IPS-18a (cell line): ENCODE results near the gene PARS2.

ENCODE experiments used
- H3K27ac ChIP-seq: one replicate; pipeline ENCODE4 v1.5.1; 2013; ENCODE audit warnings: low read length
- H3K27me3 ChIP-seq: one replicate; pipeline ENCODE4 v1.6.1; 2013; ENCODE audit warnings: mild to moderate bottlenecking, low read length; ENCODE audit not compliant: control insufficient read depth, insufficient read depth
- H3K36me3 ChIP-seq: one replicate; pipeline ENCODE4 v1.6.1; 2013; ENCODE audit warnings: low read depth, low read length; ENCODE audit not compliant: control insufficient read depth
- H3K4me1 ChIP-seq: one replicate; pipeline ENCODE4 v1.6.1; 2013; ENCODE audit warnings: low read depth, low read length; ENCODE audit not compliant: control insufficient read depth
- H3K4me3 ChIP-seq: one replicate; pipeline ENCODE4 v1.5.1; 2013; ENCODE audit warnings: low read length
- H3K9ac ChIP-seq: one replicate; pipeline ENCODE4 v1.6.1; 2013; ENCODE audit warnings: mild to moderate bottlenecking, low read length, moderate library complexity
- H3K9me3 ChIP-seq: one replicate; pipeline ENCODE4 v1.6.1; 2013; ENCODE audit warnings: low read depth, low read length; ENCODE audit not compliant: control insufficient read depth

Gene PARS2

GRCh38 chr1:54742282-54742681 is 22.0 kb downstream of the PARS2 start:
- H3K27ac ChIP-seq: no peak overlapping the region
- H3K9me3 ChIP-seq: no peaks in the 10 kb centered on the region
- no peaks in the 10 kb centered on the region for H3K4me1 ChIP-seq
- no peak overlapping the region for H3K4me3 ChIP-seq
- H3K27me3 ChIP-seq: no peaks in the 10 kb centered on the region
- no peak overlapping the region for H3K9ac ChIP-seq
- H3K36me3 ChIP-seq: peaks cover 32% of the 10 kb centered on the region

- Histone ChIP-seq H3K27me3 (no peaks in the 10 kb centered on the region), H3K36me3 (peaks cover 37% of the 10 kb centered on the region)
These were observed 22.8 kb downstream of the PARS2 start for GRCh38 chr1:54741531-54741930.

GRCh38 chr1:54738244-54738643 is 26.1 kb downstream of the PARS2 start:
- H3K27ac ChIP-seq: no peak overlapping the region
- H3K4me1 ChIP-seq: no peaks in the 10 kb centered on the region
- H3K9ac ChIP-seq: no peak overlapping the region
- H3K4me3 ChIP-seq: no peak overlapping the region
- no peaks in the 10 kb centered on the region for H3K9me3 ChIP-seq
- H3K36me3 ChIP-seq: peaks cover 47% of the 10 kb centered on the region
- H3K27me3 ChIP-seq: no peaks in the 10 kb centered on the region

More at GRCh38 chr1:54741531-54741930, 22.8 kb downstream of the PARS2 start:
- no peaks in the 10 kb centered on the region for H3K9me3 ChIP-seq
- H3K9ac ChIP-seq: no peak overlapping the region
- H3K27ac ChIP-seq: no peak overlapping the region
- H3K4me1 ChIP-seq: no peaks in the 10 kb centered on the region
- no peak overlapping the region for H3K4me3 ChIP-seq

- Histone ChIP-seq H3K9ac (no peak overlapping the region), H3K36me3 (peaks cover 43% of the 10 kb centered on the region), H3K4me1 (no peaks in the 10 kb centered on the region)
These were observed 27.6 kb downstream of the PARS2 start for GRCh38 chr1:54736685-54737084.

GRCh38 chr1:54728027-54728426 is 36.3 kb downstream of the PARS2 start:
- Histone ChIP-seq H3K27ac (no peak overlapping the region), H3K4me3 (no peak overlapping the region), H3K27me3 (no peaks in the 10 kb centered on the region), H3K9ac (no peak overlapping the region), H3K9me3 (no peaks in the 10 kb centered on the region), H3K36me3 (peaks cover 76% of the 10 kb centered on the region), H3K4me1 (no peaks in the 10 kb centered on the region)

More at GRCh38 chr1:54736685-54737084, 27.6 kb downstream of the PARS2 start:
- Histone ChIP-seq H3K27me3 (no peaks in the 10 kb centered on the region), H3K27ac (no peak overlapping the region), H3K4me3 (no peak overlapping the region), H3K9me3 (no peaks in the 10 kb centered on the region)

- Histone ChIP-seq H3K4me3 (no peak overlapping the region), H3K4me1 (no peaks in the 10 kb centered on the region), H3K36me3 (peaks cover 82% of the 10 kb centered on the region)
These were observed 39.6 kb downstream of the PARS2 start for GRCh38 chr1:54724771-54725170.

GRCh38 chr1:54723985-54724384 is 40.3 kb downstream of the PARS2 start:
- Histone ChIP-seq H3K27ac (no peak overlapping the region), H3K9ac (no peak overlapping the region), H3K27me3 (no peaks in the 10 kb centered on the region), H3K9me3 (no peaks in the 10 kb centered on the region), H3K36me3 (peaks cover 82% of the 10 kb centered on the region), H3K4me3 (no peak overlapping the region), H3K4me1 (no peaks in the 10 kb centered on the region)

More at GRCh38 chr1:54724771-54725170, 39.6 kb downstream of the PARS2 start:
- Histone ChIP-seq H3K9me3 (no peaks in the 10 kb centered on the region), H3K27me3 (no peaks in the 10 kb centered on the region), H3K9ac (no peak overlapping the region), H3K27ac (no peak overlapping the region)

- Histone ChIP-seq H3K9ac (no peak overlapping the region), H3K9me3 (no peaks in the 10 kb centered on the region), H3K4me3 (no peak overlapping the region), H3K27ac (no peak overlapping the region), H3K4me1 (peaks cover 1% of the 10 kb centered on the region), H3K36me3 (peaks cover 68% of the 10 kb centered on the region), H3K27me3 (no peaks in the 10 kb centered on the region)
These were observed 42.6 kb downstream of the PARS2 start for GRCh38 chr1:54721719-54722118.

- H3K27me3 ChIP-seq: no peaks in the 10 kb centered on the region
- peak overlapping the region; percentile 98 for H3K4me3 ChIP-seq
- peak overlapping the region; percentile 30 for H3K27ac ChIP-seq
- peak overlapping the region; percentile 88 for H3K9ac ChIP-seq
- no peaks in the 10 kb centered on the region for H3K9me3 ChIP-seq
- H3K36me3 ChIP-seq: peaks cover 20% of the 10 kb centered on the region
- peaks cover 9% of the 10 kb centered on the region for H3K4me1 ChIP-seq
These were observed 47.9 kb downstream of the PARS2 start for GRCh38 chr1:54716299-54717047.

GRCh38 chr1:54715493-54716298 is 48.6 kb downstream of the PARS2 start, which contains the start of gene TTC4:
Gene TTC4, plus strand, starts transcription at chr1:54715861. Its CDS starts 48 bp downstream, at chr1:54715909.
- peak within 1 kb of the TSS; percentile 30 for H3K27ac ChIP-seq

GRCh38 chr1:54714881-54715492 is 49.3 kb downstream of the PARS2 start:
- peak overlapping the region; percentile 88 for H3K9ac ChIP-seq

More at GRCh38 chr1:54715493-54716298, 48.6 kb downstream of the PARS2 start, which contains the start of gene TTC4:
- H3K36me3 ChIP-seq: peaks cover 14% of the 10 kb centered on the region
- no peaks in the 10 kb centered on the region for H3K27me3 ChIP-seq
- H3K4me3 ChIP-seq: peak within 1 kb of the TSS; percentile 98
- H3K9ac ChIP-seq: peak within 1 kb of the TSS; percentile 88
- H3K9me3 ChIP-seq: no peaks in the 10 kb centered on the region
- H3K4me1 ChIP-seq: peaks cover 9% of the 10 kb centered on the region

More at GRCh38 chr1:54714881-54715492, 49.3 kb downstream of the PARS2 start:
- H3K4me3 ChIP-seq: peak overlapping the region; percentile 98
- no peaks in the 10 kb centered on the region for H3K27me3 ChIP-seq
- no peak overlapping the region for H3K27ac ChIP-seq
- H3K4me1 ChIP-seq: peaks cover 9% of the 10 kb centered on the region
- H3K9me3 ChIP-seq: no peaks in the 10 kb centered on the region
- peaks cover 9% of the 10 kb centered on the region for H3K36me3 ChIP-seq
